GM23338 (cell line): ENCODE data around the gene EMC9.

Experiments
- CTCF ChIP-seq, 2 experiments: fragments of 200-600 bp in 1 of 2; sonication (generic) in 1 of 2; conservative IDR thresholded peaks; 2 replicates each; pipeline versions ENCODE4 v1.5.1 to v1.6.1; 2016 to 2017; ENCODE audit warnings: antibody characterized with exemption in 2 of 2, low read depth in 2 of 2, mild to moderate bottlenecking in 2 of 2, moderate library complexity in 1 of 2
- EZH2 ChIP-seq: fragments of 200-600 bp; sonication (generic); IDR thresholded peaks from one replicate; pipeline ENCODE4 v1.8.0; 2017; ENCODE audit warnings: antibody characterized with exemption, mild to moderate bottlenecking, low read depth; ENCODE audit not compliant: unreplicated experiment
- POLR2AphosphoS5 ChIP-seq: IDR thresholded peaks from 2 replicates; pipeline ENCODE4 v1.6.1; 2016; ENCODE audit warnings: antibody characterized with exemption, low read depth

DNA sequence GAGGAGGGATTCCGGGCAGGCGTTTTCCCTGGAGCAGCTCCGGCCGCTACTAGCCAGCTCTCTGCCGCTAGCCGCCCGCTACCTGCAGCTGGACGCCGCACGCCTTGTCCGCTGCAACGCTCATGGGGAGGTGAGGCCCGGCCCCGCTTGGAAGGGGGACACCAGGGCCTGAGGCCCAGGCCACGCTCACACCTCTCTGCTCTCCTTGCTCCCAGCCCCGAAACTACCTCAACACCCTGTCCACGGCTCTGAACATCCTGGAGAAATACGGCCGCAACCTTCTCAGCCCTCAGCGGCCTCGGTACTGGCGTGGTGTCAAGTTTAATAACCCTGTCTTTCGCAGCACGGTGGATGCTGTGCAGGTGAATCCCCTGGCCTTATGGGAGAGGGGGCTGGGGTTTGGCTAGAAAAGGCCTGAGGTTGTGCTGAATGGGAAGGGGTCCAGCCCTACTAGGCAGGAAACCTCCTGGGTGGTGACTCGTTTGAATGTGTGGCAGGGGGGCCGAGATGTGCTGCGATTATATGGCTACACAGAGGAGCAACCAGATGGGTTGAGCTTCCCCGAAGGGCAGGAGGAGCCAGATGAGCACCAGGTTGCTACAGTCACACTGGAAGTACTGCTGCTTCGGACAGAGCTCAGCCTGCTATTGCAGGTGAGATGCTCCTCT lies 6.5 kb upstream of the EMC9 start:
- TF ChIP-seq CTCF (conservative IDR thresholded peaks at IDR 0.05; ENCODE audit: low read depth in 2 of 2) (no peak), EZH2 (no peak), POLR2AphosphoS5 (no peak)
